GM18867 (cell line): ENCODE data around the gene SBF2.
"Not testable (repeated sequence)": the region's sequence is repeated elsewhere in the genome, so short reads cannot be mapped to it uniquely, and the experiment has no call there.

Source experiments
- ATAC-seq: cut with Tn5 transposase; IDR thresholded peaks from one replicate; pipeline ENCODE4 v1.9.1; 2021; ENCODE audit warnings: mild to moderate bottlenecking, moderate library complexity; ENCODE audit not compliant: unreplicated experiment

Gene SBF2

GRCh38 chr11:10205928-10206327 is 88.1 kb downstream of the SBF2 start:
- no peak for ATAC-seq

- ATAC-seq: no peak
Observed at GRCh38 chr11:10204021-10204420, 90.0 kb downstream of the SBF2 start.

- no peak for ATAC-seq
Observed at GRCh38 chr11:10201343-10201742, 92.7 kb downstream of the SBF2 start.

- no peak for ATAC-seq
Observed at GRCh38 chr11:10197091-10197490, 96.9 kb downstream of the SBF2 start.

GRCh38 chr11:10192036-10192435 is 102.0 kb downstream of the SBF2 start:
- no peak for ATAC-seq

- no peak for ATAC-seq
Observed at GRCh38 chr11:10181811-10182210, 112.2 kb downstream of the SBF2 start.

- ATAC-seq: no peak
Observed at GRCh38 chr11:10164621-10165020, 129.4 kb downstream of the SBF2 start.

GRCh38 chr11:10162222-10162621 is 131.8 kb downstream of the SBF2 start:
- ATAC-seq: no peak

GRCh38 chr11:10160350-10160749 is 133.7 kb downstream of the SBF2 start:
- no peak for ATAC-seq

GRCh38 chr11:10158461-10158860 is 135.6 kb downstream of the SBF2 start:
- ATAC-seq: no peak

- ATAC-seq: no peak
Observed at GRCh38 chr11:10155793-10156490, 138.1 kb downstream of the SBF2 start.

GRCh38 chr11:10150800-10151199 is 143.2 kb downstream of the SBF2 start:
- ATAC-seq: no peak

- ATAC-seq: no peak
Observed at GRCh38 chr11:10149553-10149952, 144.5 kb downstream of the SBF2 start.

- ATAC-seq: no peak
Observed at GRCh38 chr11:10147195-10147594, 146.8 kb downstream of the SBF2 start.

- ATAC-seq: no peak
Observed at GRCh38 chr11:10144954-10145353, 149.1 kb downstream of the SBF2 start.

- ATAC-seq: no peak
Observed at GRCh38 chr11:10139656-10140055, 154.4 kb downstream of the SBF2 start.

GRCh38 chr11:10139143-10139542 is 154.9 kb downstream of the SBF2 start:
- no peak for ATAC-seq

GRCh38 chr11:10134975-10135481 is 159.0 kb downstream of the SBF2 start:
- no peak for ATAC-seq

GRCh38 chr11:10134226-10134625 is 159.8 kb downstream of the SBF2 start:
- not testable (repeated sequence) for ATAC-seq

- ATAC-seq: not testable (repeated sequence)
Observed at GRCh38 chr11:10133251-10133650, 160.8 kb downstream of the SBF2 start.

- ATAC-seq: no peak
Observed at GRCh38 chr11:10130875-10131274, 163.1 kb downstream of the SBF2 start.

GRCh38 chr11:10129184-10129583 is 164.8 kb downstream of the SBF2 start:
- not testable (repeated sequence) for ATAC-seq
